Activated CD8-positive, alpha-beta memory T cell treated with anti-CD3 and anti-CD28 coated beads for 24 hours (primary cell): Measurements from ENCODE around the gene MAPKAPK2.

Experiments used
- DNase-seq: peaks from one replicate; pipeline ENCODE4 v3.0.0-alpha.2; 2020

MAPKAPK2 gene

DNA sequence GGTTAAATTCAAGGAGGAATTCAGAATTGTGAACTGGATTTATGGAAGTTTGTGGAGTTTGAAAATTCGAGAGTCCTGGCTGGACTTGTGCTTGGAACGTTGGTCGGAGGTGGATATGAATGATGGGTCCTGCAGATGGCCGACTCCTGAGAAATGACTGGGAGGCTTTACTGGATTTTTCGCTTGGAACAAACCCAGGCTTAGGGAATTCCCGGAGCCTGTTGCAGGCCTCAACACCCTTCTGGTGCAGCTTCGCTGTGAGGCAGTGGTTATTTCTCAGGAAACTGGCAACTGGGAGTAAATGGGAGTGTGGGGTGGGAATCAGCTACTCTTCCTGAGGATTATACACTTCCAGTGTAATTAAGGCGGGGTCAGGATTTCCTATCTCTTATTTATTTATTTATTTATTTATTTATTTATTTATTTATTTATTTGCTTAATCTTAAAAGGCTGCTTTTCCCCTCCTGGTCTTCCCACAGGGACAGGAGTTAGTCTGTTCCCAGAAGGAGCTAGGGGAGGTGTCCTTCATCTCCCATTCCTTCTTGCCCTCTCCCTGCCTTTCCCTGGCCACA lies 21.1 kb downstream of the MAPKAPK2 start:
- no peak for DNase-seq

DNA sequence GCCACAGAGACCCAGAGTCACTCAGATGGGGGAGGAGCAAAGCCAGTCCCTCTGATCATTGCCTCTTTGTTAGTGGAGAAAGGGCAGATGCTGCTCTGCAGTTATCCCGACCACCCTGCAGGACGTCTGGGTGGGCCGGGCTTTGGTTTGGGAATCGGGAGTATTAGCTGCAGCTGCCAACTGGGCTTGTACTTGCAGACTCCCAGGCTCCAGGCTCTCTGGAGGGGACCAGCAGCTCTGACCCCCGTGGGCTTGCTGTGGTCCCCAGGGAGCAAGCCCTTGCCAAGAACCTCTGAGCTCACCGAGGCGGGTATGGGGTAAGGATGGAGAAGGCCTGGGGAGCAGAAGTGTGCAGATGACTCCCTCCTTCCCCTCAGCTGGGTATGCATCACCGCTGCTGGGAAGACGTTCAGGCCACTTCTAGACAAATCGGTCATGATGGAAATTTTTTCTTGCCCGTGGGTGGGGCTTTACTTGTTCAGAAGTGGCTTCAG lies 21.6 kb downstream of the MAPKAPK2 start:
- DNase-seq: no peak

DNA sequence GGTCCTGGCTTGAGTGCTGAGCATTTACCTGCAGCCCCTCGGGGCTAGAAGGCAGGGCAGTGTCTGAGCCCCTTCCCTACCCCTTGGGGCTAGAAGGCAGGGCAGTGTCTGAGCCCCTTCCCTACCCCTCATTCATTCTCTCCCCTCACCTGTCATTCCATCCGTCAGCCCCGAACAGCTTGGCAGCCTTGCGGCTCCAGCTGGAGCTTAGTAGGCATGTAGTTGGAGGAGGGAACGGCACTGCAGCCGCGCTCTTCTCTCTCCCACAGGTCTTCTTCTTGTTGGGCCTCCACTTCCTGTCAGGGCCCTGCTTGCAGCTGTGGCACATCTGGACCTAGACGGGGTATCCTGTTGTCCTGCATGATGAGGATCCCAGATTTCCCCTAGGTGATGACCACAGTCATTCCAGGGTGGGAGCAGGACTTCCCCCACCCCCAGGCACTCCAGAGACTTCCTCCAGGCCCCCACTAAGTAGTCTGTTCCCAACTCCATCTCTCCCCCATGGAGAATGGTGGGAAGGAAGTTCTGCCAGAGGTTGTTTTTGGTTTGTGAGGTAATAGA lies 22.2 kb downstream of the MAPKAPK2 start:
- no peak for DNase-seq

GRCh38 chr1:206708058-206708457 lies 23.4 kb downstream of the MAPKAPK2 start:
- no peak for DNase-seq

- DNase-seq: no peak
These were observed 24.2 kb downstream of the MAPKAPK2 start for GRCh38 chr1:206708882-206709281.

- DNase-seq: no peak
These were observed 24.6 kb downstream of the MAPKAPK2 start for GRCh38 chr1:206709322-206709721.

GRCh38 chr1:206709772-206710459 lies 25.2 kb downstream of the MAPKAPK2 start:
- DNase-seq: no peak

GRCh38 chr1:206710460-206710823 lies 25.7 kb downstream of the MAPKAPK2 start:
- DNase-seq: no peak

DNA sequence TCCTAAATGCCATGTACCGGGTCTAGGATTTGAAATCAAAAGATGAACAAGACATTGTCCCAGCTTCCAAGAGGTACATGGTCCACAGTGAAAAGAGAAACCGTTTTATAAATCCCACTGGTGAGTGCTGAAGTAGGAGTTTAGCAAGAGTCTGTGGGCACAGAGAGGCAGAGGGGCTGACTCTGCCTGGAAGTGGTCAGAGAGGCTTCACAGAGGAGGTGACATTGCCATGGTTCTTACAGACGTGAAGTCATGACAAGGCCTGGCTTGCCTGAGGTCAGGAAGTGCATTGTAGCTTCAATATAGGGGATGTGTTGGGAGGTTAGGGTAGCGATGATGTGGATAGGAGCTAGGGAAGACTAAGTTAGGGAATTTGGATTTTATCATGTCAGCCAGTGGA lies 28.4 kb downstream of the MAPKAPK2 start:
- no peak for DNase-seq

DNA sequence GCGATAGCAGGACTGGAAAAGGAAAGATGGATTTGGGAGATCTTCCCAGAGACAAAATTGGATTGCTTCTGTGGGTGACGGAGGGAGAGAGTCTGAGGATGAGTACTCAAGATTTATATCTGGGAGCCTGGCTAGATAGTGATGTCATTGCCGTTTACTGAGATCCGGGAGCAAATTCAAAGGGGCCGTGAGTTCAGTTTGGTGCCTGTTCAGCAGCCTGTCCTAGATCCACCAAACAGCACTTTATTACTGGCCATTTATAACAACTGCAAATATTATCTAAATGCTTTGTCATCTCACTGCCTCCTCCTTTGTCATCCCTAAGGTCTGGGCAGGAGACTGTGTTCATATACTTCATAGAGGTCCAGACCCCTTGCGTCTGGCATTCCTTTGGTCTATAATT lies 29.2 kb downstream of the MAPKAPK2 start:
- DNase-seq: no peak

DNA sequence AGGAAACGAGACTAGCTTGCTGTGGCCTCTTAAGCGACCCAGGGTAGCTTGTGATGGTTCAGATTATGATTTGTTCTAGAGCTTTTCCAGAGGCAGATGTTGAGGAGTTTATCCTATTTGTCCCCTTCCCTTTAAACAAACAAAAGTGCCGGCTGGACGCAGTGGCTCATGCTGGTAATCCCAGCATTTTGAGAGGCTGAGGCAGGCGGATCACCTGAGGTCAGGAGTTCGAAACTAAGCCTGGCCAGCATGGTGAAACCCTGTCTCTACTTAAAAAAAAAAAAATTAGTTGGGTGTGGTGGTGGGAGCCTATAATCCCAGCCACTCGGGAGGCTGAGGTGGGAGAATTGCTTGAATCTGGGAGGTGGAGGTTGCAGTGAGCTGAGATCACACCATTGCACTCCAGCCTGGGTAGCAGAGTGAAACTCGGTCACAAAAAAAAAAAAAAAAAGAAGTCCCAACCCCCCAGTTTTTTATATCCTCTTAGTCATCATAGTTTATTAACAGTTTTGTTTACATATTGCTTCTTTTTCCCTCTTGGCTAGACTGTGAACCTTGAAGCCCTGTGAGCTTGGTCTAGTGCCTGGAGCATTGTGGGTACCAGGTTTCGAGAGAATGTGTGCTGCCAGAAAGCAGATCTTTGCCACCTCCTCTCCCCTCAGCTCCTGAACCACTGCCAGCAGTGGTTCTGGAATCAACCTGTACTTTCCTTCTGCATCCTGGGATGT lies 29.8 kb downstream of the MAPKAPK2 start:
- DNase-seq: no peak

DNA sequence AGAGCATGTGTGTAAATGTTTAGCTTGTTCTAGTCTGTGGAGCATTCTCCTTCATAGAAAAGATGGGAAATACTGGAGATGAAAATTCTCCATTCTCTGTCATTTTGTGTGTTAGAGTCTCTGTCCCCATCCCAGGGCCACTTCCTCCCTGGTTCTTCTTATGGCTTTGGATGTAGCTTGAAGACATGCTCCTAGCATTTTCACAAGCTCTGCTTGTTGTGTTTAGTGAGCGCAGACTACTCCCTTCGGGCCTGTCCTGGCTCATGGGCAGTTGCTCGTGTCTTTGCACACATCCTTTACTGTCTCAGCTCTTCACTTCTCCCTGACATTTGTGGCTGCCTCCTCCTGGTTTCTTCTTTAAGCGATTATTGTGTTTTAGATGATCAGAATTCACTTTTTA lies 30.4 kb downstream of the MAPKAPK2 start:
- no peak for DNase-seq

DNA sequence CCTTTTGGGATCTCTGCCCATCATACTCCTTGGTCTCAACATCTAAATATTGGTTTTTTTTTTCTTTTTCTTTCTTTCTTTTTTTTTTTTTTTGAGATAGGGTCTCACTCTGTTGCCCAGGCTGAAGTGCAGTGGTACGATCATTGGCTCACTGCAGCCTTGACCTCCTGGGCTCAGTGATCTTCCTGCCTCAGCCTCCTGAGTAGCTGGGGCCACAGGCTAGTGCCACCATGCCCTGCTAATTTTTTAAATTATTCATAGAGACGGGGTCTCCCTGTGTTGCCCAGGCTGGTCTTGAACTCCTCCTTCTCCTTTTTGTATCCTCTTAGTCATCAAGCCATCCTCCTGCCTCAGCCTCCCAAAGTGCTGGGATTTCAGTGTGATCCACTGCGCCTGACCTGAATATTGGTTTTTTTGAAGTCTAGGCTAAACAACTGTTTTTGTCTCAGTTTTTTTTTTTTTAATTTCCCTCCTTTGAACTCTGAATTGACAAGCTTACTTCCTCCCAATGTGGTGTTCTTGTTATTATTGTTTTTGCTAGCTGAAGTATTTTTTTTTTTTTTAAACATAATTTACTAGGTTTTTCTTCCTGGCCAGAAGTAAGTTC lies 30.9 kb downstream of the MAPKAPK2 start:
- DNase-seq: no peak

- DNase-seq: no peak
These were observed 31.6 kb downstream of the MAPKAPK2 start for GRCh38 chr1:206716159-206716869.

GRCh38 chr1:206716870-206717673 lies 32.4 kb downstream of the MAPKAPK2 start:
- no peak for DNase-seq

DNA sequence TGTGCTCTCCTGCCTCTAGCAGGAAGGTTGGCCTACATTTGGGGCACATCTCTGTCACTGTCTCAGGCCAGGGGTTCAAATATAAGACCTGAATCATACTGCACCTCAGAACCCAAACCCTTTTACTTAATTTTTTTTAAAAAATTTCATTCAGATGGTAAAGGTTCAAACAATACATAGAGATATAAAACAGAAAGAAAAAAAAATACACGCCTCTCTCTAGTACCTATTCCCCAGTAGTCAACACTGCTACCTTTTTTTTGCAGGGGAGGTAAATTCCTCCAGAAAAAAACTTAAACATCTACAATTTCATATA lies 32.9 kb downstream of the MAPKAPK2 start:
- no peak for DNase-seq

GRCh38 chr1:206719169-206719839 lies 34.6 kb downstream of the MAPKAPK2 start:
- DNase-seq: no peak

DNA sequence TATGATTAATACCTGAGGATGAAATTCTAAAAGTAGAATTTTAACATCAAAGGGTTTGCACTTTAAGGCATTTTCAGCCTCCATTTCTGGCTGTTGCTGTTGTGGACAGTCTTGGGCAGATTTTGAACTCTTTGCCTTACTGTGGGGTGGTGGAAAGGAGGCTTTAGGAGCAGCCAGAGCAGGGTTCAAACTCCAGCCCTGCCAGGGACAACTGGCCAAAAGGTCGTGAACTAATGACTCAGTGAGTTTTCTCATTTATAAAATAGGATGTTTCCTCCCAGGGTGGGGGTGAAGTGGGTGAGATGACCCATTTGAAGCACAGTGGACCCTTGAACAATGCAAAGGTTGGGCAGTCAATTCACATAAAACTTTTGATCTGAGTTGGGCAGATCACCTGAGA lies 36.7 kb downstream of the MAPKAPK2 start:
- no peak for DNase-seq

- peak; percentile 56 for DNase-seq
These were observed 38.2 kb downstream of the MAPKAPK2 start for GRCh38 chr1:206722751-206723461.

DNA sequence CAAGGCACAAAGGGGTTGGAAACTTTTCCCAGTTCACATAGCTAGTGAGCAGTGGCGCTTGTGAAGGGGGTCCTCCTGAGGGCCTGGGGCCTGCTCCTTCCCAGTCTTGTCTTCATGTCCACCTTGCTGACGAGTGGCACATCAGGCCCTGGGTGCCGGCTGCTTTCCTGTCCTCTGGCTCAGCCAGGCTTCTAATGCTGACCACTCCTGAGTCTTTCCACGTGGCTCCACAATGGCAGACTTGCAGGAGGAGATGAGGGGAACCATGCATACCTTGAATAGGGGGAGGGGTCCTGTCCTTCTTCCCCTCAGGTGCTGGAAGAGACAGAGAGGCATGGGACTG lies 38.7 kb downstream of the MAPKAPK2 start:
- peak; percentile 46 for DNase-seq
